ENCODE results near the gene BRINP2.

- TF ChIP-seq, protein P1, sequence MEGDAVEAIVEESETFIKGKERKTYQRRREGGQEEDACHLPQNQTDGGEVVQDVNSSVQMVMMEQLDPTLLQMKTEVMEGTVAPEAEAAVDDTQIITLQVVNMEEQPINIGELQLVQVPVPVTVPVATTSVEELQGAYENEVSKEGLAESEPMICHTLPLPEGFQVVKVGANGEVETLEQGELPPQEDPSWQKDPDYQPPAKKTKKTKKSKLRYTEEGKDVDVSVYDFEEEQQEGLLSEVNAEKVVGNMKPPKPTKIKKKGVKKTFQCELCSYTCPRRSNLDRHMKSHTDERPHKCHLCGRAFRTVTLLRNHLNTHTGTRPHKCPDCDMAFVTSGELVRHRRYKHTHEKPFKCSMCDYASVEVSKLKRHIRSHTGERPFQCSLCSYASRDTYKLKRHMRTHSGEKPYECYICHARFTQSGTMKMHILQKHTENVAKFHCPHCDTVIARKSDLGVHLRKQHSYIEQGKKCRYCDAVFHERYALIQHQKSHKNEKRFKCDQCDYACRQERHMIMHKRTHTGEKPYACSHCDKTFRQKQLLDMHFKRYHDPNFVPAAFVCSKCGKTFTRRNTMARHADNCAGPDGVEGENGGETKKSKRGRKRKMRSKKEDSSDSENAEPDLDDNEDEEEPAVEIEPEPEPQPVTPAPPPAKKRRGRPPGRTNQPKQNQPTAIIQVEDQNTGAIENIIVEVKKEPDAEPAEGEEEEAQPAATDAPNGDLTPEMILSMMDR (optimal IDR thresholded peaks at IDR 0.05 in 1 of 3, IDR thresholded peaks at IDR 0.05 in 1 of 3, conservative IDR thresholded peaks at IDR 0.05 in 1 of 3; ENCODE audit: extremely low read depth in 1 of 3, insufficient read depth in 2 of 3, low read length in 3 of 3): no peak
- TF ChIP-seq EZH2 (IDR thresholded peaks at IDR 0.05; ENCODE audit: low read length): peak; percentile 32
Measured at GRCh38 chr1:177165069-177165439, 5.7 kb upstream of the BRINP2 start.

Data from keratinocyte (primary cell).